ENCODE data around the gene ZMYM5.
A peak's percentile ranks its signal among the peaks of the same experiment; 100 is the strongest.
"Not testable (repeated sequence)": the region's sequence is repeated elsewhere in the genome, so short reads cannot be mapped to it uniquely, and the experiment has no call there.

ZMYM5 gene

DNA sequence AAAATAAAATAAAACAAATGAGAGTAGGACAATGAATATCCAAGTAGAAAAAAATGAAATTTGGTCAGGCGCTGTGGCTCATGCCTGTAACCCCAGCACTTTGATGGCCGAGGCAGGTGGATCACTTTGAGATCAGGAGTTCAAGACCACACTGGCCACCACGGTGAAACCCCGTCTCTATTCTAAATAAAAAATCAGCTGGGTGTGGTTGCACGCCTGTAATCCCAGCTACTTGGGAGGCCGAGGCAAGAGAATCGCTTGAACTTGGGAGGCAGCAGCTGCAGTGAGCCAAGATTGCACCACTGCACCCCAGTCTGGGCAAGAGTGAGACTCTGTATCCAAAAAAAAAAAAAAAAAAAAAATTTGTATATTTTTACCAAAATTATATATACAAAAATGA, 18.2 kb upstream of the ZMYM5 start:
- H3K4me3 ChIP-seq (ENCODE audit: low read depth, low read length) = no peak overlapping the region
- no peak for DNase-seq (ENCODE audit: low read depth)
- TF ChIP-seq, protein P1, sequence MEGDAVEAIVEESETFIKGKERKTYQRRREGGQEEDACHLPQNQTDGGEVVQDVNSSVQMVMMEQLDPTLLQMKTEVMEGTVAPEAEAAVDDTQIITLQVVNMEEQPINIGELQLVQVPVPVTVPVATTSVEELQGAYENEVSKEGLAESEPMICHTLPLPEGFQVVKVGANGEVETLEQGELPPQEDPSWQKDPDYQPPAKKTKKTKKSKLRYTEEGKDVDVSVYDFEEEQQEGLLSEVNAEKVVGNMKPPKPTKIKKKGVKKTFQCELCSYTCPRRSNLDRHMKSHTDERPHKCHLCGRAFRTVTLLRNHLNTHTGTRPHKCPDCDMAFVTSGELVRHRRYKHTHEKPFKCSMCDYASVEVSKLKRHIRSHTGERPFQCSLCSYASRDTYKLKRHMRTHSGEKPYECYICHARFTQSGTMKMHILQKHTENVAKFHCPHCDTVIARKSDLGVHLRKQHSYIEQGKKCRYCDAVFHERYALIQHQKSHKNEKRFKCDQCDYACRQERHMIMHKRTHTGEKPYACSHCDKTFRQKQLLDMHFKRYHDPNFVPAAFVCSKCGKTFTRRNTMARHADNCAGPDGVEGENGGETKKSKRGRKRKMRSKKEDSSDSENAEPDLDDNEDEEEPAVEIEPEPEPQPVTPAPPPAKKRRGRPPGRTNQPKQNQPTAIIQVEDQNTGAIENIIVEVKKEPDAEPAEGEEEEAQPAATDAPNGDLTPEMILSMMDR (IDR thresholded peaks at IDR 0.05; ENCODE audit: low read depth, low read length, missing control alignments) = no peak

DNA sequence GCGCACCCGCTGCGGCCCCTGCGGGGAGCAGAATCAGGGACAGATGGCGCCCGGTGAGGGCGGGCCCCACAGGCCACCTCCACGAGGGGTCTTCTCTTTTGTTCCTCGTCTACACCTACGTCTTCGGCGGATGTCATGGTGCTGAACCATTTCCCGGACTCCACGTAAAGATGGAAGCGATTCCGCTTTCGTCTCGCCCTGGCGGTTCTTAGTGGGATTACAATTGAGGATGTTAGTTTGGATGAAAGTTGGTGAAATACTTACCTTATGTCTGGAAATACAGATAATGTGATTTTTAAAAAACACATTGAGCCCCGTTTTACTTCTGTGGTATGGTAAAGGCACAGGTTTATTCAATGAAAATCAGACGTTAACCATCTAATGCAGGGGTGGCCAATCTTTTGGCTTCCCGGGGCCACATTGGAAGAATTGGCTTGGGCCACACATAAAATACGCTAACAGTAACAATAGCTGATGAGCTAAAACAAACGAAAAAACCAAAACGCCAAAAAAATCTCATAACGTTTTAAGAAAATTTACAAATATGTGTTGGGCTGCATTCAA, 1.4 kb upstream of the ZMYM5 start:
- peak; percentile 53 for DNase-seq (ENCODE audit: low read depth)
- H3K4me3 ChIP-seq (ENCODE audit: low read depth, low read length) = peak overlapping the region; percentile 97
- TF ChIP-seq, protein P1 (IDR thresholded peaks at IDR 0.05; ENCODE audit: low read depth, low read length, missing control alignments) = peak; percentile 60

DNA sequence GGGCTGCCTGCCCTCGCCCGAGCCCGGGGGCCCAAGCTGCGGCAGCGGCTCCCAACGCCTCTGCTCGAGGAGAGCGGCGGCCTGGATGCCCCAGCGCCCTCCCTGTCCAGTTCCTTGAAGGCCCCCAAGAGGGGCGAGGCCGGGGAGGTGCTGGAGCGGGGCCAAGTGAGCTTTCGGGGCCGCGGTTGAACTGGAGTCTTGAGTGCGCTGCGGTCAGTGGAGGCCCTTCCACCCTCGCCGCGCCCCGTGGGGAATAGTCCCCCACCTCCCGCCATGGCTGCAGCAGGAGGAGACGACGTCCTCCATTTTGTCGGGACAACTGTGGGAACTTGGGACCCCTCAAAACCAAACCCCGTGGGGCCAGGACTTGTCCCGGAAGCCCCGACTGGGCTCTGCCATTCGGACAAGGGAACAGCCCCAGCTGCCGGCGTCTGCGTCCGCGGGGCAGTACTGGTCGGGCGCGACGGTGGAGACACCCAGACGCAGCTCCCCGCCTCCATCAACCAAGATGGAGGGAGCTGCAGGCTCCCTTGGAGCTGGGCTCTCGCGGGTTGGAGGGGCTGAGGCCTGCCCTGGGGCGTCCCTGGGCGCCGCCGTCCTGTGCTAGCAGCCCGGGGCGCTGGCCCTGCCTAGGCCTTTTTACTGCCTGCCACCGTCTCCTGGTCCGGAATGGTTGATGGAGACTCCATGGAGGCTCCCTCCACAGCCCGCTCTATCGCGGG, 736 bp upstream of the ZMYM5 start:
- DNase-seq (ENCODE audit: low read depth) = peak; percentile 56
- peak overlapping the region; percentile 97 for H3K4me3 ChIP-seq (ENCODE audit: low read depth, low read length)
- TF ChIP-seq, protein P1 (IDR thresholded peaks at IDR 0.05; ENCODE audit: low read depth, low read length, missing control alignments) = no peak

DNA sequence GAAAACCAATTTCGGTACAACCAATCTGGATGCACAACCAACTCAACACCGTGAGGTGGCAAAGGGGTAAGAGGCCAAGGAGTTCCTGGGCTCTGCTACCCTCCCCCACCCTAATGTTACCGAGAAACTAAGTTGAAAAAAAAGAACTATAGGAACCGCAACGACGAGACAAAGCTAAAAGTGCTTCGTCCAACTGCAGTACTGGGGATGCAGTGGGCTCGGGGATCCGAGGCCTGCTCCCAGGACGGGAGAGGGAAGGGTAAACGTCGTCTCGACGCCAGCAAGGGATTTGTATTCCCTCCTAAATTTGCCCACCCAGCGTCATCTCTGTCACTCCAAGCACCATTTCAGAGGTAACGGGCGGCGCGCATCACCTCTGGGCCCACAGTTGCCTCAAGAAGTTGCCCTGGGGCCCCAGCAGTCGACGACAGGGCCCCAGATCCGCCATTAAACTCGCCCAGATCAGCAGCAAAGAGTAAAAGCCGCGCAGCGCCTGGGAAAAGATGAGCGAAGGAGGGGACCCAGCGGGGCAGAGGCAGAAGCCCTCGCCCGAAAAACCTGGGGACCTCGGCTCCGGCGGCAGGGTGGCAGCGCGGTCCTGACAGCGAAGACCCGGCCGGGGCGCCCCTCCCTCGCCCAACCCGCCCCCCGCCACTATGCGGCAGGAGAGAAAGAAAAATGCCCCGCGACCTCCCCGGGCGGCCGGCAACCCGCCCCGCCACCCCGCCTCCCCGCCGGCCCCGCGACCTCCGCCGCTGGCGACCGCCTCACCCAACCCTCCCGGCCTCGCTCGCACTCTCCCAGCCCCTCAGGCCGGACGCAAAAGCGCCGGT, 752 bp downstream of the ZMYM5 start:
- peak overlapping the region; percentile 97 for H3K4me3 ChIP-seq (ENCODE audit: low read depth, low read length)
- TF ChIP-seq, protein P1 (IDR thresholded peaks at IDR 0.05; ENCODE audit: low read depth, low read length, missing control alignments) = no peak
- no peak for DNase-seq (ENCODE audit: low read depth)

DNA sequence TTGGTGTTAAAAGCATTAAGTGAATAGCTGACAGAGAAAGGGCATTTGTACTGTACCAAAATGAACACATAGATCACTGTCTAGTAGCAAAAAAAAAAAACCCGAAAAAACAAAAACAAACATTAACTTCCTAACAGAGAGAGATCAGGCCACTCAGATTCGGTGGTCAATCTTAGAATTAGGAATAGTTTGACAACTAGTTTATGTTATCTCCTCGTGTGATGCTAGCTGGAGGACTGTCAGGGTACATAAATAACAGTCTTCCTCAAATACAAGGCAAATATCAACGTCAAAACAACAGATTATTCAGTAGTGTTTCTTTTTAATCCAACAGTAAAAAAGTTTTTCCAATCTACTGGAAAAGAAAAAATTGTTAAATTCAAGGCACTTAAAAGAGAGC, 1.7 kb downstream of the ZMYM5 start:
- TF ChIP-seq, protein P1 (IDR thresholded peaks at IDR 0.05; ENCODE audit: low read depth, low read length, missing control alignments) = no peak

DNA sequence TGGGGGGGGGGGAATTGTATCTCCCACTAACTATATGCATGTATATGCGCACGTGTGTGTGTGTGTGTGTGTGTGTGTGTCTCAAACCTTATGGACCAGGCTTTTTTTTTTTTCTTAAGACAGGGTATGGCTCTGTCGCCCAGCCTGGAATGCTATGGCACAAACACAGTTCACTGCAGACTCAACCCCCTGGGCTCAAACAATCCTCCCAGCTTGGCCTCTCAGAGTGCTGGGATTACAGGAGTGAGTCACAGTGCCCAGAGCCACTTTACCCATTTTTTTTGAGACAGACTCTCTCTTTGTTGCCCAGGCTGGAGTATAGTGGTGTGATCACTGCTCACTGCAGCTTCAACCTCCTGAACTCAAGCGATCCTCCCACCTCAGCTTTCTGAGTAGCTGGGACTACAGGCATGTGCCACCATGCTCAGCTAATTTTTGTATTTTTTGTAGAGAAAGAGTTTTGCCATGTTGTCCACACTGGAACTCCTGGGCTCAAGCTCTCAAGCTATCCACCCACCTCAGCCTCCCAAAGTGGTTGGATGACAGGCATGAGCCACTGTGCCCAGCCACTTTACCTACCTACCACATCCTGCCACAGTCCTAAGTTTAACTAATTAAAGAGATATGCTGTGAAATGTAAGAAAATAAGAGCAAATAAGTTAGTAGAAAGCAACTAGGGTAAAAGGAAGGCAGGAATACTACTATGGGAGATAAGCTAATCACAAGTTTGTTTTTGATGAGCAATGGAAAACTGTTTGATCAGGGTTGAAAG, 2.4 kb downstream of the ZMYM5 start:
- peak overlapping the region; percentile 97; the same call in 1 of the 2 replicates for H3K4me3 ChIP-seq (ENCODE audit: low read depth, low read length)
- TF ChIP-seq, protein P1 (IDR thresholded peaks at IDR 0.05; ENCODE audit: low read depth, low read length, missing control alignments) = no peak
- DNase-seq (ENCODE audit: low read depth) = no peak

More for the DNA sequence above, 1.7 kb downstream of the ZMYM5 start:
- peak overlapping the region; percentile 97 for H3K4me3 ChIP-seq (ENCODE audit: low read depth, low read length)
- DNase-seq (ENCODE audit: low read depth) = no peak

DNA sequence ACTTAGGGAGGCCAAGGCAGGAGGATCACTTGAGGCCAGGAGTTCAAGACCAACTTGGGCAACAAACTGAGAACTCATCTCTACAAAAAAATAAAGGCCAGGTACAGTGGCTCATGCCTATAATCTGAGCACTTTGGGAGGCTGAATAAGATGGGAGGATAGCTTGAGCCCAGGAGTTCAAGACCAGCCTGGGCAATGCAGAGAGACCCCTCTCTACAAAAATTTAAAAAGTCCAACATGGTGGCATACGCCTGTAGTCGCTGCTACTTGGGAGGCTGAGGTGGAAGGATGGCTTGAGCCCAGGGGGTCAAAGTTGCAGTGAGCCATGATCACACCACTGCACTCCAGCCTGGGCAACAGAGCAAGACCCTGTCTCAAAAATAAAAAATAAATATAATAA, 5.8 kb downstream of the ZMYM5 start:
- not testable (repeated sequence) for DNase-seq (ENCODE audit: low read depth); H3K4me3 ChIP-seq (ENCODE audit: low read depth, low read length)

Data from GM12864 (cell line).